Astrocyte (in vitro differentiated cells and primary cell): ENCODE results near the gene DDX1. TPM values are rescaled to one million over a fixed set of nuclear protein-coding genes. Genes with fewer than 3 reads are reported as not detected.

ENCODE experiments used
- DNase-seq: peaks from one replicate; pipeline ENCODE4 v3.0.0-alpha.2; 2010; ENCODE audit warnings: low read depth
- FAIRE-seq: peaks from 2 replicates; lab custom pipeline; 2011; peaks lifted over from hg19 to GRCh38; lab: Jason Lieb, UNC
- H2AFZ ChIP-seq: 2 replicates; pipeline ENCODE4 v1.6.0; 2012; ENCODE audit warnings: low read depth, low read length, inconsistent platforms
- H3K27ac ChIP-seq: 2 replicates; pipeline ENCODE4 v1.5.1; 2011; ENCODE audit warnings: low read depth, low read length, inconsistent platforms
- H3K27me3 ChIP-seq: 2 replicates; pipeline ENCODE4 v1.6.0; 2011; ENCODE audit warnings: low read length, inconsistent platforms; ENCODE audit not compliant: insufficient read depth
- H3K36me3 ChIP-seq: 2 replicates; pipeline ENCODE4 v1.5.1; 2011; ENCODE audit warnings: low read length, inconsistent platforms; ENCODE audit not compliant: insufficient read depth
- H3K4me1 ChIP-seq: 2 replicates; pipeline ENCODE4 v1.5.1; 2011; ENCODE audit warnings: low read length, inconsistent platforms; ENCODE audit not compliant: insufficient read depth
- H3K4me2 ChIP-seq: 2 replicates; pipeline ENCODE4 v1.6.0; 2012; ENCODE audit warnings: low read length, inconsistent platforms
- H3K4me3 ChIP-seq: 2 replicates; pipeline ENCODE4 v1.5.1; 2011; ENCODE audit warnings: low read depth, mild to moderate bottlenecking, low read length, inconsistent platforms; ENCODE audit not compliant: insufficient read depth
- H3K79me2 ChIP-seq: 2 replicates; pipeline ENCODE4 v1.6.0; 2012; ENCODE audit warnings: mild to moderate bottlenecking, low read length, inconsistent platforms; ENCODE audit not compliant: insufficient read depth
- H3K9ac ChIP-seq: 2 replicates; pipeline ENCODE4 v1.6.0; 2012; ENCODE audit warnings: mild to moderate bottlenecking, low read length, inconsistent platforms
- H3K9me3 ChIP-seq: 2 replicates; pipeline ENCODE4 v1.5.1; 2012; ENCODE audit warnings: low read depth, mild to moderate bottlenecking, low read length, inconsistent platforms; ENCODE audit not compliant: insufficient read depth
- H4K20me1 ChIP-seq: 2 replicates; pipeline ENCODE4 v1.6.0; 2012; ENCODE audit warnings: low read length, inconsistent platforms; ENCODE audit not compliant: insufficient read depth
- H3K27ac Mint-ChIP-seq: one replicate; pipeline ENCODE4 v1.8.0; 2021; ENCODE audit warnings: mild to moderate bottlenecking, mixed read lengths; ENCODE audit not compliant: unreplicated experiment
- H3K27me3 Mint-ChIP-seq: one replicate; pipeline ENCODE4 v1.8.0; 2021; ENCODE audit warnings: low read depth, mixed read lengths; ENCODE audit not compliant: unreplicated experiment
- H3K36me3 Mint-ChIP-seq: one replicate; pipeline ENCODE4 v1.8.0; 2021; ENCODE audit warnings: low read depth, mixed read lengths; ENCODE audit not compliant: unreplicated experiment
- H3K4me1 Mint-ChIP-seq: one replicate; pipeline ENCODE4 v1.8.0; 2021; ENCODE audit warnings: low read depth, mixed read lengths; ENCODE audit not compliant: unreplicated experiment
- H3K4me3 Mint-ChIP-seq: one replicate; pipeline ENCODE4 v1.8.0; 2021; ENCODE audit warnings: mild to moderate bottlenecking, moderate library complexity, mixed read lengths; ENCODE audit not compliant: unreplicated experiment
- H3K9me3 Mint-ChIP-seq: one replicate; pipeline ENCODE4 v1.8.0; 2021; ENCODE audit warnings: mild to moderate bottlenecking, mixed read lengths; ENCODE audit not compliant: unreplicated experiment
- EZH2 ChIP-seq: IDR thresholded peaks from 2 replicates; pipeline ENCODE4 v1.6.1; 2012; ENCODE audit warnings: mild to moderate bottlenecking, low read length, inconsistent platforms; ENCODE audit not compliant: insufficient read depth
- total RNA-seq: library from RNA; stranded (reverse); gene quantifications from 2 replicates; pipeline ENCODE4 v1.2.1, GENCODE V29; 2021
- TF ChIP-seq, protein P1 (sequence below): IDR thresholded peaks from 2 replicates; pipeline ENCODE4 v1.5.1; 2011; ENCODE audit warnings: low read depth, mild to moderate bottlenecking, inconsistent platforms, low read length, moderate library complexity; ENCODE audit not compliant: insufficient read depth

Gene DDX1
- total RNA-seq, 1 donor from 2014 or later: 146 TPM

DNA sequence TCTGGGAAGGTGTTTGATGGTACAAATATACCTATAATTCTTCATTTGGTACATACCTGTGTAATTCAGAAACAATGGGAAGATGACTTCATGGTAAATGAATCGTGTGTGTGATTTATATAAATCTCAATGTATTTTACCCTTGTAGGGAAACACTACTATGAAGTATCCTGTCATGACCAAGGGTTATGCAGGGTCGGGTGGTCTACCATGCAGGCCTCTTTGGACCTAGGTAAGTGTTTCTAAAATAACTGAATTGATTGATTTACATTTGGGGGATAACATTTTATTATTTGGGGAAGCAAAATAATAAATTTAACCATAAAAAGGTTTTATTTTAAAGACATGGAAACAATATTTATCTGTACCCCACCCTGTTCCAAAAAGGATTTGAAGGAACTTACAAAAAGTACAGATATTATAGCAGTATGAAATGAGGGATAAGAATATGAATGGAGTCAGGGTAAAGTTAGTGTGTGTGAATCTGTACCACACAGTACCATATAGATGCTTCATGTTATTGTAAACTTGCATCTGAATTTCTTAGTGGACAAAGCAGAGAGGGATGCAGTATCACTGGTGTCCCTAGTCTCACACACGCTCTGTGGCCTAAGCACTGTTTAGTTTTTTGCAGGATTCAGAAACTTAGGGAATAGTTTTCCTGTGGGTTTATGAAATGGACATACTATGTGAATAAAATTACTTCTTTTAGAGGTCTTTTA is 11.5 kb downstream of the DDX1 start:
- Mint-ChIP-seq H3K36me3 (peaks cover 14% of the 10 kb centered on the region), H3K27me3 (no peaks in the 10 kb centered on the region), H3K4me1 (no peaks in the 10 kb centered on the region), H3K9me3 (no peaks in the 10 kb centered on the region), H3K27ac (no peak overlapping the region), H3K4me3 (no peak overlapping the region)
- no peaks in the 10 kb centered on the region for H3K4me1 ChIP-seq
- no peak overlapping the region for H3K4me3 ChIP-seq
- no peak overlapping the region for H3K9ac ChIP-seq
- no peak for TF ChIP-seq EZH2
- TF ChIP-seq, protein P1, sequence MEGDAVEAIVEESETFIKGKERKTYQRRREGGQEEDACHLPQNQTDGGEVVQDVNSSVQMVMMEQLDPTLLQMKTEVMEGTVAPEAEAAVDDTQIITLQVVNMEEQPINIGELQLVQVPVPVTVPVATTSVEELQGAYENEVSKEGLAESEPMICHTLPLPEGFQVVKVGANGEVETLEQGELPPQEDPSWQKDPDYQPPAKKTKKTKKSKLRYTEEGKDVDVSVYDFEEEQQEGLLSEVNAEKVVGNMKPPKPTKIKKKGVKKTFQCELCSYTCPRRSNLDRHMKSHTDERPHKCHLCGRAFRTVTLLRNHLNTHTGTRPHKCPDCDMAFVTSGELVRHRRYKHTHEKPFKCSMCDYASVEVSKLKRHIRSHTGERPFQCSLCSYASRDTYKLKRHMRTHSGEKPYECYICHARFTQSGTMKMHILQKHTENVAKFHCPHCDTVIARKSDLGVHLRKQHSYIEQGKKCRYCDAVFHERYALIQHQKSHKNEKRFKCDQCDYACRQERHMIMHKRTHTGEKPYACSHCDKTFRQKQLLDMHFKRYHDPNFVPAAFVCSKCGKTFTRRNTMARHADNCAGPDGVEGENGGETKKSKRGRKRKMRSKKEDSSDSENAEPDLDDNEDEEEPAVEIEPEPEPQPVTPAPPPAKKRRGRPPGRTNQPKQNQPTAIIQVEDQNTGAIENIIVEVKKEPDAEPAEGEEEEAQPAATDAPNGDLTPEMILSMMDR: no peak
- H2AFZ ChIP-seq: no peak overlapping the region
- H3K79me2 ChIP-seq: no peaks in the 10 kb centered on the region
- FAIRE-seq (no peak), DNase-seq (no peak)
- H3K4me2 ChIP-seq: no peak overlapping the region
- peaks cover 86% of the 10 kb centered on the region for H3K36me3 ChIP-seq
- H4K20me1 ChIP-seq: peaks cover 13% of the 10 kb centered on the region
- H3K9me3 ChIP-seq: no peaks in the 10 kb centered on the region
- no peak overlapping the region for H3K27ac ChIP-seq
- no peaks in the 10 kb centered on the region for H3K27me3 ChIP-seq

DNA sequence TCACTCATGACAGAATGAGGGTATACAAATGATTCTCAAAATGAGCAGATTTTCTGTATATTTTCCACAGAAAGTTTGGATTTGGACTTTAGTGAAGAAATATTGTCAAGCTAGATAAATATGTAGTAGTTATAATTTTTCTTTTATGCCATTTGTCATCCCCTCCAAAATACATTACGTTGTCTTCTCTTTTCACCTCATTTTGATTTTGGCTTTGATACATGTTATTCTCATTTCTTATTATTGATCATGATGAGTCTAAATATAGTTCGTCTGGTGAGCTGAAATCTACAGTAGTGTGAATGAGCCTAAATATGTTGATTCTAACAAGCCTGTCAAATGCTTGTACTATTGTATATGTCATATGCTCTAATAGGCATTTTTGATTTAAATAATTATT is 12.3 kb downstream of the DDX1 start:
- Histone ChIP-seq H3K36me3 (peaks cover 86% of the 10 kb centered on the region), H3K27ac (no peak overlapping the region), H3K4me2 (no peak overlapping the region), H3K9ac (no peak overlapping the region), H3K4me1 (no peaks in the 10 kb centered on the region), H4K20me1 (peaks cover 13% of the 10 kb centered on the region), H2AFZ (no peak overlapping the region), H3K4me3 (no peak overlapping the region), H3K27me3 (no peaks in the 10 kb centered on the region), H3K79me2 (no peaks in the 10 kb centered on the region), H3K9me3 (no peaks in the 10 kb centered on the region)
- Mint-ChIP-seq H3K27ac (no peak overlapping the region), H3K9me3 (no peaks in the 10 kb centered on the region), H3K27me3 (no peaks in the 10 kb centered on the region), H3K4me3 (no peak overlapping the region), H3K4me1 (no peaks in the 10 kb centered on the region), H3K36me3 (peaks cover 14% of the 10 kb centered on the region)
- DNase-seq (no peak), FAIRE-seq (no peak)
- no peak for TF ChIP-seq EZH2
- TF ChIP-seq, protein P1: no peak

- H3K79me2 ChIP-seq: no peaks in the 10 kb centered on the region
- FAIRE-seq (no peak), DNase-seq (no peak)
- no peaks in the 10 kb centered on the region for H3K4me1 Mint-ChIP-seq
- H3K9me3 ChIP-seq: no peaks in the 10 kb centered on the region
- no peak overlapping the region for H3K4me3 ChIP-seq
- no peaks in the 10 kb centered on the region for H3K27me3 Mint-ChIP-seq
- H3K9me3 Mint-ChIP-seq: no peaks in the 10 kb centered on the region
- H3K4me3 Mint-ChIP-seq: no peak overlapping the region
- H3K36me3 Mint-ChIP-seq: peaks cover 14% of the 10 kb centered on the region
- H3K36me3 ChIP-seq: peaks cover 88% of the 10 kb centered on the region
- H3K27me3 ChIP-seq: no peaks in the 10 kb centered on the region
- no peak overlapping the region for H2AFZ ChIP-seq
- H3K9ac ChIP-seq: no peak overlapping the region
- H3K27ac ChIP-seq: no peak overlapping the region
- TF ChIP-seq, protein P1: no peak
- no peak for TF ChIP-seq EZH2
- H3K4me2 ChIP-seq: no peak overlapping the region
- no peak overlapping the region for H3K27ac Mint-ChIP-seq
- H3K4me1 ChIP-seq: no peaks in the 10 kb centered on the region
- peaks cover 13% of the 10 kb centered on the region for H4K20me1 ChIP-seq
These were observed 14.1 kb downstream of the DDX1 start for GRCh38 chr2:15605721-15606120.
